ENCODE data around the gene TTC21A. TPM values are rescaled to one million over a fixed set of nuclear protein-coding genes. Genes with fewer than 3 reads are reported as not detected.
"Not testable (repeated sequence)": the region's sequence is repeated elsewhere in the genome, so short reads cannot be mapped to it uniquely, and the experiment has no call there.

TTC21A gene
- total and polyA plus RNA-seq, 4 donors: 6.1 to 30.4 (median 11.7) TPM

- ATAC-seq (ENCODE audit: insufficient read depth, low FRiP score) (no peak), DNase-seq (no peak)
- no peak overlapping the region for H3K9ac ChIP-seq (ENCODE audit: insufficient read depth in 1 of 2, low read length in 2 of 2)
- no peak overlapping the region for H3K4me3 ChIP-seq
- TF ChIP-seq CTCF (IDR thresholded peaks at IDR 0.05; ENCODE audit: control extremely low read depth, extremely low read depth): no peak
- H3K27ac ChIP-seq (ENCODE audit: low read depth in 1 of 2, low read length in 1 of 2): no peak overlapping the region
- 67 to 81% methylated on average over 1 of the region's 1 CpG for WGBS, 2 donors
- H3K4me1 ChIP-seq (ENCODE audit: control insufficient read depth in 5 of 5, insufficient read depth in 5 of 5, low read length in 5 of 5): peaks cover 3 to 34% (median 9%) of the 10 kb centered on the region in 5 donors
- no peaks in the 10 kb centered on the region for H3K27me3 ChIP-seq (ENCODE audit: control insufficient read depth in 3 of 3, insufficient read depth in 3 of 3, low read length in 2 of 3)
- no peaks in the 10 kb centered on the region for H3K9me3 ChIP-seq (ENCODE audit: control insufficient read depth in 4 of 4, insufficient read depth in 3 of 4, low read length in 3 of 4)
- no peaks in the 10 kb centered on the region for H3K36me3 ChIP-seq (ENCODE audit: control insufficient read depth in 4 of 4, insufficient read depth in 4 of 4, low read length in 4 of 4)
These were observed 62.2 kb downstream of the TTC21A start for GRCh38 chr3:39169712-39170111.

GRCh38 chr3:39170461-39170860 lies 63.0 kb downstream of the TTC21A start:
- Histone ChIP-seq H3K27ac (ENCODE audit: low read depth in 1 of 2, low read length in 1 of 2) (no peak overlapping the region), H3K9me3 (ENCODE audit: control insufficient read depth in 4 of 4, insufficient read depth in 3 of 4, low read length in 3 of 4) (no peaks in the 10 kb centered on the region), H3K27me3 (ENCODE audit: control insufficient read depth in 3 of 3, insufficient read depth in 3 of 3, low read length in 2 of 3) (no peaks in the 10 kb centered on the region), H3K4me1 (ENCODE audit: control insufficient read depth in 5 of 5, insufficient read depth in 5 of 5, low read length in 5 of 5) (peaks cover 3 to 30% (median 9%) of the 10 kb centered on the region in 5 donors), H3K4me3 (no peak overlapping the region), H3K9ac (ENCODE audit: insufficient read depth in 1 of 2, low read length in 2 of 2) (no peak overlapping the region), H3K36me3 (ENCODE audit: control insufficient read depth in 4 of 4, insufficient read depth in 4 of 4, low read length in 4 of 4) (no peaks in the 10 kb centered on the region)
- no peak for TF ChIP-seq CTCF (IDR thresholded peaks at IDR 0.05; ENCODE audit: control extremely low read depth, extremely low read depth)
- 91 to 92% methylated on average over 4 of the region's 4 CpGs for WGBS, 2 donors
- ATAC-seq (ENCODE audit: insufficient read depth, low FRiP score): no peak
- DNase-seq: no peak

GRCh38 chr3:39170877-39171276 lies 63.4 kb downstream of the TTC21A start:
- H3K27ac ChIP-seq (ENCODE audit: low read depth in 1 of 2, low read length in 1 of 2); H3K4me3 ChIP-seq; DNase-seq; H3K9ac ChIP-seq (ENCODE audit: insufficient read depth in 1 of 2, low read length in 2 of 2); ATAC-seq (ENCODE audit: insufficient read depth, low FRiP score); H3K9me3 ChIP-seq (ENCODE audit: control insufficient read depth in 4 of 4, insufficient read depth in 3 of 4, low read length in 3 of 4); H3K36me3 ChIP-seq (ENCODE audit: control insufficient read depth in 4 of 4, insufficient read depth in 4 of 4, low read length in 4 of 4); H3K27me3 ChIP-seq (ENCODE audit: control insufficient read depth in 3 of 3, insufficient read depth in 3 of 3, low read length in 2 of 3): not testable (repeated sequence)
- peaks cover 3 to 27% (median 9%) of the 10 kb centered on the region in 5 donors for H3K4me1 ChIP-seq (ENCODE audit: control insufficient read depth in 5 of 5, insufficient read depth in 5 of 5, low read length in 5 of 5)
- WGBS, 2 donors: 89% methylated on average over 6 of the region's 6 CpGs

- no peaks in the 10 kb centered on the region for H3K36me3 ChIP-seq (ENCODE audit: control insufficient read depth in 4 of 4, insufficient read depth in 4 of 4, low read length in 4 of 4)
- 75 to 84% methylated on average over 2 of the region's 2 CpGs for WGBS, 2 donors
These were observed 64.4 kb downstream of the TTC21A start for GRCh38 chr3:39171860-39172259.

More at GRCh38 chr3:39171860-39172259, 64.4 kb downstream of the TTC21A start:
- TF ChIP-seq CTCF (IDR thresholded peaks at IDR 0.05; ENCODE audit: control extremely low read depth, extremely low read depth): no peak
- Histone ChIP-seq H3K4me3 (no peak overlapping the region), H3K4me1 (ENCODE audit: control insufficient read depth in 5 of 5, insufficient read depth in 5 of 5, low read length in 5 of 5) (peaks cover 3 to 23% (median 5%) of the 10 kb centered on the region in 5 donors), H3K9ac (ENCODE audit: insufficient read depth in 1 of 2, low read length in 2 of 2) (no peak overlapping the region), H3K9me3 (ENCODE audit: control insufficient read depth in 4 of 4, insufficient read depth in 3 of 4, low read length in 3 of 4) (no peaks in the 10 kb centered on the region), H3K27me3 (ENCODE audit: control insufficient read depth in 3 of 3, insufficient read depth in 3 of 3, low read length in 2 of 3) (no peaks in the 10 kb centered on the region), H3K27ac (ENCODE audit: low read depth in 1 of 2, low read length in 1 of 2) (no peak overlapping the region)
- no peak for DNase-seq
- ATAC-seq (ENCODE audit: insufficient read depth, low FRiP score): no peak

Data from lung (tissue), 12 donors.